HFFc6 (cell line): Measurements from ENCODE around the gene FAIM. TPM values are rescaled to one million over a fixed set of nuclear protein-coding genes. Genes with fewer than 3 reads are reported as not detected.
A peak's percentile ranks its signal among the peaks of the same experiment; 100 is the strongest.
"Not testable (repeated sequence)": the region's sequence is repeated elsewhere in the genome, so short reads cannot be mapped to it uniquely, and the experiment has no call there.

Experiments used
- DNase-seq: peaks from one replicate; pipeline ENCODE4 v3.0.0-alpha.2; 2018
- H3K27ac Mint-ChIP-seq: 2 replicates; pipeline ENCODE4 v1.8.0; 2020; ENCODE audit warnings: mild to moderate bottlenecking, mixed read lengths
- H3K27me3 Mint-ChIP-seq: 2 replicates; pipeline ENCODE4 v1.8.0; 2021; ENCODE audit warnings: mild to moderate bottlenecking, moderate library complexity, mixed read lengths; ENCODE audit not compliant: insufficient read depth
- H3K36me3 Mint-ChIP-seq: 2 replicates; pipeline ENCODE4 v1.8.0; 2021; ENCODE audit warnings: low read depth, mixed read lengths
- H3K4me1 Mint-ChIP-seq: 2 replicates; pipeline ENCODE4 v1.8.0; 2020; ENCODE audit warnings: low read depth, mixed read lengths
- H3K4me3 Mint-ChIP-seq: 2 replicates; pipeline ENCODE4 v1.8.0; 2020; ENCODE audit warnings: mild to moderate bottlenecking, moderate library complexity, mixed read lengths
- H3K9me3 Mint-ChIP-seq: 2 replicates; pipeline ENCODE4 v1.8.0; 2020; ENCODE audit warnings: mild to moderate bottlenecking, mixed read lengths
- CTCF ChIP-seq: fragments of 200-600 bp; sonication (generic); IDR thresholded peaks from 2 replicates; pipeline ENCODE4 v1.5.0; 2021; ENCODE audit warnings: antibody characterized with exemption, mild to moderate bottlenecking
- total RNA-seq, 6 experiments: library from RNA; stranded (reverse); fragmentation: NEBNext Ultra II Directional; extraction: Animal tissue kit (Norgen Biotek cat#: 25700); gene quantifications; 2 replicates in 1 of 6; 3 replicates in 5 of 6; pipeline ENCODE4 v1.2.3, GENCODE V29; 2021

Gene FAIM
- total RNA-seq, 6 experiments from 2014 or later: 6.7 to 12.4 (median 9.5) TPM

- Mint-ChIP-seq H3K36me3 (peaks cover 51% of the 10 kb centered on the region), H3K4me3 (no peak overlapping the region), H3K27ac (no peak overlapping the region), H3K9me3 (peaks cover 35% of the 10 kb centered on the region), H3K4me1 (peaks cover 8% of the 10 kb centered on the region; the same call in 1 of the 2 replicates), H3K27me3 (no peaks in the 10 kb centered on the region; the same call in 1 of the 2 replicates)
- no peak for TF ChIP-seq CTCF
- DNase-seq: peak; percentile 16
Observed at GRCh38 chr3:138673641-138674530, 65.3 kb downstream of the FAIM start.

- no peak overlapping the region for H3K4me3 Mint-ChIP-seq
- H3K27me3 Mint-ChIP-seq: no peaks in the 10 kb centered on the region; the same call in 1 of the 2 replicates
- H3K4me1 Mint-ChIP-seq: peaks cover 8% of the 10 kb centered on the region; the same call in 1 of the 2 replicates
- peaks cover 35% of the 10 kb centered on the region for H3K9me3 Mint-ChIP-seq
- DNase-seq: no peak
- H3K36me3 Mint-ChIP-seq: peaks cover 51% of the 10 kb centered on the region
- no peak overlapping the region for H3K27ac Mint-ChIP-seq
- no peak for TF ChIP-seq CTCF
Observed at GRCh38 chr3:138675393-138675792, 66.8 kb downstream of the FAIM start.

GRCh38 chr3:138678086-138678485 is 69.5 kb downstream of the FAIM start:
- Mint-ChIP-seq H3K4me3 (no peak overlapping the region), H3K4me1 (peaks cover 8% of the 10 kb centered on the region; the same call in 1 of the 2 replicates), H3K9me3 (peaks cover 35% of the 10 kb centered on the region), H3K36me3 (peaks cover 47% of the 10 kb centered on the region), H3K27ac (no peak overlapping the region), H3K27me3 (no peaks in the 10 kb centered on the region; the same call in 1 of the 2 replicates)
- no peak for TF ChIP-seq CTCF
- no peak for DNase-seq

DNA sequence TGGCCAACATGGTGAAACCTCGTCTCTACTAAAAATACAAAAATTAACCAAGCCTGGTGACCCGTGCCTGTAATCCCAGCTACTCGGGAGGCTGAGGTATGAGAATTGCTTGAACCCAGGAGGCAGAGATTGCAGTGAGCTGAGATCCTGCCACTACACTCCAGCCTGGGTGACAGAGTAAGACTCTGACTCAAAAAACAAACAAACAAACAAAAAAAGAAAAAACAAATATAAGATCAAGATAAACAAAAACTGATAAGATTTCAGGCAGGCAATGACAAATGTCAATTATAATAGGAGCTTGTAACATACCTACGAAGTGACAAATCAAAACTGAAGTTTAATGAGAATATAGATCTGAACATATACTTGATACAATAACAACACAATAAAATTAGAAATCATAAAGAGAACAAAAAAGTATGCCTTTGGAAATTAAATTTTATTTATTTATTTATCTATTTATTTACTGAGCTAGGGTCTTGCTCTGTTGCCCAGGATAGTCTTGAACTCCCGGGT is 70.4 kb downstream of the FAIM start:
- no peak for DNase-seq
- Mint-ChIP-seq H3K36me3 (peaks cover 39% of the 10 kb centered on the region), H3K9me3 (peaks cover 33% of the 10 kb centered on the region), H3K27ac (no peak overlapping the region), H3K4me1 (peaks cover 3% of the 10 kb centered on the region; the same call in 1 of the 2 replicates), H3K4me3 (no peak overlapping the region), H3K27me3 (no peaks in the 10 kb centered on the region; the same call in 1 of the 2 replicates)
- TF ChIP-seq CTCF: no peak

- H3K4me3 Mint-ChIP-seq, DNase-seq, H3K4me1 Mint-ChIP-seq, H3K27me3 Mint-ChIP-seq, H3K27ac Mint-ChIP-seq: not testable (repeated sequence)
- H3K36me3 Mint-ChIP-seq: peaks cover 20% of the 10 kb centered on the region
- peaks cover 13% of the 10 kb centered on the region for H3K9me3 Mint-ChIP-seq
Observed at GRCh38 chr3:138680974-138681373, 72.4 kb downstream of the FAIM start.
